Neural cell (in vitro differentiated cells): ENCODE measurements around the gene INO80E.

Source experiments
- EP300 ChIP-seq: fragments of 450-650 bp; conservative IDR thresholded peaks from 2 replicates; pipeline ENCODE4 v1.6.1; 2014; ENCODE audit warnings: antibody characterized with exemption, mild to moderate bottlenecking, moderate library complexity; ENCODE audit not compliant: poor library complexity, severe bottlenecking
- EZH2 ChIP-seq: fragments of 200-600, 300-800 bp; shearing (Covaris generic), sonication (generic); IDR thresholded peaks from 2 replicates; pipeline ENCODE4 v1.6.1; 2014; ENCODE audit warnings: antibody characterized with exemption, low read length, borderline replicate concordance, mild to moderate bottlenecking; ENCODE audit not compliant: insufficient read depth, poor library complexity, severe bottlenecking
- MXI1 ChIP-seq: fragments of 450-650 bp; conservative IDR thresholded peaks from 2 replicates; pipeline ENCODE4 v1.6.1; 2014; ENCODE audit warnings: antibody characterized with exemption, mild to moderate bottlenecking; ENCODE audit not compliant: poor library complexity, severe bottlenecking
- POLR2AphosphoS5 ChIP-seq: IDR thresholded peaks from 2 replicates; pipeline ENCODE4 v1.6.1; 2012
- TF ChIP-seq, protein P1 (sequence below): fragments of 450-650 bp; IDR thresholded peaks from 2 replicates; pipeline ENCODE4 v1.5.1; 2014; ENCODE audit warnings: antibody characterized with exemption, mild to moderate bottlenecking, moderate library complexity; ENCODE audit not compliant: poor library complexity, severe bottlenecking

DNA sequence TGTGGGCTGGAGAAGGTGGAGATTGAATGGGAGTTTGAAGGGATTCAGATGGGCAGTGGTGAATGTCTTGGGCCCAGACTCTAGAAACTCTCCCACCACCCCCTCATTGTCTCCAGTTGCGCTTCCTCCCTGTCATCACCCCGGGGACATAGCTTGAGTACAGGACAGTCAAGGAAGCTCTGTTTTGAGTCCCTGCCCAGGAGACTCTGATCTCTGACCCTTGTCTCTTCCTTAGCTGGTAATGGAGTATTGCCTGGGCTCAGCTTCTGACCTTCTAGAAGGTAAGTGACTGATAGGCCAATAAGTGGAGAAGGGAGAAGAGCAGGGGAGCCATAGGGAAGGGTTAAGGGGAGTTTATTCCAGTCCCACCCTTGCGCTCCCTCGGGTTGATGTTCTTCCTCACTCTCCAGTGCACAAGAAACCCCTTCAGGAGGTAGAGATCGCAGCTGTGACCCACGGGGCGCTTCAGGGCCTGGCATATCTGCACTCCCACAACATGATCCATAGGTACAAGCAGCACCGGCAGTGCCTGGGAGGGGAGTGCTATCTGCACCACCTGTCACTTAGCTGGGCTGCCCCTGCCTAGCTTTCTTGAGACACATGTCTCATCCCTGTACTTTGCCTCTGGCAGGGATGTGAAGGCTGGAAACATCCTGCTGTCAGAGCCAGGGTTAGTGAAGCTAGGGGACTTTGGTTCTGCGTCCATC is 17.3 kb upstream of the INO80E start:
- TF ChIP-seq, protein P1, sequence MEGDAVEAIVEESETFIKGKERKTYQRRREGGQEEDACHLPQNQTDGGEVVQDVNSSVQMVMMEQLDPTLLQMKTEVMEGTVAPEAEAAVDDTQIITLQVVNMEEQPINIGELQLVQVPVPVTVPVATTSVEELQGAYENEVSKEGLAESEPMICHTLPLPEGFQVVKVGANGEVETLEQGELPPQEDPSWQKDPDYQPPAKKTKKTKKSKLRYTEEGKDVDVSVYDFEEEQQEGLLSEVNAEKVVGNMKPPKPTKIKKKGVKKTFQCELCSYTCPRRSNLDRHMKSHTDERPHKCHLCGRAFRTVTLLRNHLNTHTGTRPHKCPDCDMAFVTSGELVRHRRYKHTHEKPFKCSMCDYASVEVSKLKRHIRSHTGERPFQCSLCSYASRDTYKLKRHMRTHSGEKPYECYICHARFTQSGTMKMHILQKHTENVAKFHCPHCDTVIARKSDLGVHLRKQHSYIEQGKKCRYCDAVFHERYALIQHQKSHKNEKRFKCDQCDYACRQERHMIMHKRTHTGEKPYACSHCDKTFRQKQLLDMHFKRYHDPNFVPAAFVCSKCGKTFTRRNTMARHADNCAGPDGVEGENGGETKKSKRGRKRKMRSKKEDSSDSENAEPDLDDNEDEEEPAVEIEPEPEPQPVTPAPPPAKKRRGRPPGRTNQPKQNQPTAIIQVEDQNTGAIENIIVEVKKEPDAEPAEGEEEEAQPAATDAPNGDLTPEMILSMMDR = no peak
- no peak for TF ChIP-seq EP300
- no peak for TF ChIP-seq POLR2AphosphoS5
- TF ChIP-seq EZH2 = no peak
- TF ChIP-seq MXI1 = no peak
